ENCODE measurements around the gene ZNF182.
A peak's percentile ranks its signal among the peaks of the same experiment; 100 is the strongest.
"Not testable (repeated sequence)": the region's sequence is repeated elsewhere in the genome, so short reads cannot be mapped to it uniquely, and the experiment has no call there.

The ZNF182 gene

GRCh38 chrX:48003758-48004457 is at the start of gene ZNF182:
Gene ZNF182, minus strand, starts transcription at chrX:48003989. Its CDS starts 1,380 bp downstream, at chrX:48002609.
- peak; percentile 58 to 82 for DNase-seq

- no peak for DNase-seq
These were observed 43.1 kb upstream of the ZNF182 start for GRCh38 chrX:48046846-48047245.

GRCh38 chrX:48045410-48046311 is 41.9 kb upstream of the ZNF182 start:
- no peak for DNase-seq

GRCh38 chrX:48043056-48043455 is 39.3 kb upstream of the ZNF182 start:
- no peak for DNase-seq

DNA sequence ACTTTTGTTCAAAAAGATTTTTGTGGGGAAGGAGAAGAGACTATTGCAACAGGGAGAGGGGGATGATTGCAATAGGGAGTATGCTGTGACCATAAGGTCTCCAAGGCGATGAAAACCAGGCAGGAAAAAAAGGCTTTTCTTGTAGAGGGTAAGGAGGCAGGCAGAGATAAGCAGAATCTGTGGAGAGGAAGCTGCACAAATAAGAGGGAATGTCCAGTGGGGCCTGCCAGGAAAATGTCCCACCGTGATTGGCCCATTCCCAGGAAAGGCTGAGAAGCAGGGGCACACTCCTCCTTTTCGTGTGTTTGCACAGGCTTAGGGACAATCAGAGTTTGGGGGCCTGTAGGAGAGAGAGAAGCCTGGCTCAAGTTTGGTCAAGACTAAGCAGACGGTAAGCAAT is 32.1 kb upstream of the ZNF182 start:
- no peak for DNase-seq

DNA sequence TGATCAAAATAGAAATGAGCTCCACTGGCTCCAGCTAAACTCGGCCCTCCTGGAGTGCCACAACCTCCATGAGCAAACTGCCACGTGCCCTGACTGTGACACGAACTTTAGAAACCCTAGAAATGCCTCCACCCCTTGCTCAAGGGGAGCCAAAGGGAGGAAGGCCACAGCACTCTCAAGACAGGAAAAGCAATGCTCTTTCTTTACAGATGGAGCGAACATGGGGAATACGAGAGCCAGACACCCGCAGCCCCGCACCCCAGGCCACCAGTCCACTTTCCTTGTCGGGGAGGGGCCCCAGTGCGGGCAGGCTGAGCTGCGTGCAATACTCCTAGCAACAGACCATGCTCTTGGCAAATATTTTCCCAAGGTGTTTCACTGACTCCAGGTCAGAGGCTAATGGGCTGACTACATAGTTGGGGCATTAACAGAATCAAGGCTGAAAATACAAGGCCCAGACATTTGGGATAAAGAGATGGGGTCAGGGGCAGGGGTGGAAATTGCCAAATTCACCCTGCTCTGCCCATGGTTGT is 26.9 kb upstream of the ZNF182 start:
- not testable (repeated sequence) for DNase-seq

DNA sequence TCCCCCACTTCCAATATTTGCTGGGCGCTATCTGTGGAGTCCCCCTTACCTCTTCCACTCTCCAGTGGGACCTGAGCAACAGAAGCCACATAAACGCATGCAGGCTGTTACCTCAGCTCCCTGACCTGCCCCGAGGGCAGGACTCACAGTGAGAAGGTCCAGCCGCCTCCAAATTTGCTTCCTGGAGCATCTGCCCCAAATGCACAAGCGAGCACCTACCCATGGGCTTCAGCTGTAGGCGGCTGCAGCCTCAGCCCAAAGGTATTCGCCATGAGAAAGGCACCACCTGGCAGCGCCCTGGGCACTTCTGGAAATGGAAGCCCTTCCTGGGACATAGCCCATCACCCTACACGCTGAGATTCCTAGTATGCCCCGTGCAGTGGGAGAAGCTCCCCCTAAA is 26.4 kb upstream of the ZNF182 start:
- no peak for DNase-seq

- no peak for DNase-seq
These were observed 24.3 kb upstream of the ZNF182 start for GRCh38 chrX:48028091-48028490.

DNA sequence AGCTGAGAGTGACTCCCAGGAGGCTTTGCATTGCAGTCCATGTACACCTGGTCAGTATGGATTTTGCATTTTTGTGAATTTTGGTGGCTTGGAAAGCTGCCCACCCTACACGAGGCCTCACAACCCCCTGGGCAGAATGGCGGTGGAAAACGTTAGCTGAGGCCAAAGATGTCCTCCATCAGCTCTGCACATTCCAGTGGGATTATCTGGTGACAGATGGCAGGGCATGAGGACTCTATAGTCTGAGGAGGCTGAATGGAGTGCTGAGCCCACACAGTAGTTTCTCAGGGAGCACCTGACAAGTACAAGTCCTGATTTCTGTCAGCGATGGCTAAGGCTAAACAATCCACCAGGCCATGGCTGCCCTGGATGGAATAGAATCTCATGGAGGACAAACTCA is 23.8 kb upstream of the ZNF182 start:
- DNase-seq, result not testable (repeated sequence)

DNA sequence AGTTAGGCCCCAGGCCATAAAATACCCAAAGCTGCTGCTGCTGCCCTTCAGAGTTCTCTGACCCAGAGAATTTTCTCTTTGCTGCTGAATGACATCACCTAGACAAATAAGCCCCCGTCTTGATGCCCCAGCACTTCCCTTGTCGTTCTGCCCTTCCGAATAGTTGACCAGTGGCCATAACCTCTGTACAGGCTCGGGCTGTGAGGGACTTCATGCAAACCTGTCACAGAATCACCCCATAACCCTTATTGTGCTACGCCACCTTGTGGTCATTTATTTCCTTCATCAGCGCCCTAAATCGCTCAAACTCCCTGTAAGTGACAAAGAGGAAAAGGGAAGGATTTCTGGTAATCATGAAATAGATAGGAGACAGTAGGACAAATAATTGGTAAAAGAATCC is 21.8 kb upstream of the ZNF182 start:
- DNase-seq, result no peak

DNA sequence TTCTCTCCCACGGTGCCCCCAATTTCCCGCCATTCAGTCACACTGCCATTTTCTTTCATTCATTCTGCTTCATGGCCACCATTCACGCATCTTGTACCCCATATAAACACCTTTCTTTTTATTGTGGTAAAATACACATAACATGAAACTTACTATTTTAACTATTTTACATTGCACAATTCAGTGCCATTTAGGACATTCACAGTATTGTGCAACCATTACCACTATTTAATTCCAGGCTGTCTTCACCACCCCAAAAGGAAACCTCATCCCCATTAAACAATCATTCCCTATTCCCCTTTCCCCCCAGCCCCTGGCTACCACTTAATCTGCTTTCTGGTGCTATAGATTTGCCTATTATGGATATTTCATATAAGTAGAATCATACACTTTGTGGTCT is 18.9 kb upstream of the ZNF182 start:
- DNase-seq, result no peak

DNA sequence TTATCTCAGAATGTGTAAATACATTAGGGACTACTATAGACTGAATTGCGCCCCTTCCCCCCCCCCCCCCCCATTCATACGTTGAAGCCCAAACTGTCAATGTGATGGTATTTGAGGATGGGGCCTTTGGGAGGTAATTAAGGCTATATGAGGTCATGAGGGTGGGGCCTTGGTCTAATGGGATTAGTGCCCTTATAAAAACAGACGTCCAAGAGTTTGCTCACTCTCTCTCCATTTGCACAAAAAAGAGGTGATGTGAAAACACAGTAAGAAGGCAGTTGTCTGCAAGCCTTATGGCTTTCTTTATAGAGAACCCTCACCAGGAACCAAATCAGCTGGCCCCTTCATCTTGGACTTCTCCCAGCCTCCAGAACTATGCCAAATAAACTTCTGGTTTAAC is 18.3 kb upstream of the ZNF182 start:
- DNase-seq, result no peak

- DNase-seq, result peak; percentile 14 to 67
These were observed 17.5 kb upstream of the ZNF182 start for GRCh38 chrX:48021026-48021900.

DNA sequence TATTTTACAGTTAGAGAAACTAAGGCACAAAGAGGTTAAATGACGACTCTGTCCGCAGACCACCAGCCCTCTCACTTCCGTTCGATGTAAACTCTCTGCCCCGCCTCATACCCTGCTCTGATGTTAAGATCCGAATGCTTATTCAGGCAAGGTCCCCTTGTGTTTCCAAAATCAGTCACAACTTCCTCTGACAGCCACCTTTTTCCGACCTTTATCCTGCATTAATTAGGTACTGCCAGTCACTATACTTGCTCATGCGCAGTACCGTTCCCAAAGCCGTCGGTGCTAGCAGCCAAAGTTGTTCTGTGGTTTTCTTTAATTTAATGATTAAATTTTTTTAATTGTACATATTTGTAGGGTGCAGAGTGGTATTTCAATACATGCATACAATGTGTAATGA is 16.7 kb upstream of the ZNF182 start:
- DNase-seq, result not testable (repeated sequence)

GRCh38 chrX:48019892-48020291 is 16.1 kb upstream of the ZNF182 start:
- DNase-seq, result not testable (repeated sequence)

- not testable (repeated sequence) for DNase-seq
These were observed 13.0 kb upstream of the ZNF182 start for GRCh38 chrX:48016583-48017310.

DNA sequence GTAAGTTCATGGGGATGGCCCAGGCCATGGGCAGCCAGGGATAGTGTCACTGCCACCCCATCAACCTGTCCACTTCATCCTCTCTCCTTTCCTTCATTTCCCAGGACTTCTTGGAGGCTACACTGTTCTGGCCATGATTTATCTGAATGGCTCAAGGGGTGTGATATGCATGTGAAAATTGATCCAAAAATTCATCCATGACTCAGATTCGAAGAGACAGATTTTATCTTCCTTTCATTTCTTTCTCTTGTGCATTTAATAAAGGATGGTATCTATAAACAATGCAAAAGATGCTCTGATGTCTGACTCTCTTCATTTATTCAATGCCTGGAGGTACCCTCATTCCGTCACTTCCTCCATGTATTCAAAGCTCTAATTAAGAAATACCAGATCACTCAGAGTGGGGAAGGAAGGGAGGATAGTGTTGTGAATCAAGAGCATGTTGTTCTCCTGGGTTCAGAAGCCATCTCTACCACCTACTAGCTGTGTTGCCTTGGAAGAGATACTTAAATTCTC is 5.7 kb upstream of the ZNF182 start:
- DNase-seq, result not testable (repeated sequence)

GRCh38 chrX:48006688-48007087 is 2.9 kb upstream of the ZNF182 start, which contains the start of gene SPACA5:
Gene SPACA5, plus strand, starts transcription at chrX:48006988. Its CDS starts 815 bp downstream, at chrX:48007803.
- not testable (repeated sequence) for DNase-seq

DNA sequence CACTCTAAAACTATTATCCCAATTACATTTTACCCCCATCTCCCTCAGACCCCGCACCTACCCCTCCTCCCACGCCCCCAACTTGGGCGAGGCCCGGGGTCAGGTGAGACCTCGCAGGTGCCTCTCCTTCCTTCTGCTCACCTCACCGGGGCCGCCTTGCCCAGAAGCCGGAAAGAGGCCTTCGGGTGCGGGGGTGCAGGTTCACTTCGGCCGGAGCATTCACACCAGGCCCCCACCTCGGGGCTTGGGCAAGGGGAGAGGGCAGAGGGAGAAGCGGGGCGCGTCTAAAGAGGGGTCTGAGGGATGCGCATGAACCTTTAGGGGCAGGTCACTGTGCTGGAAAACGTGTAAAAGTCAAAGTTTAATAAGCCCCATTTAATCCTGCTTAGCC is 427 bp downstream of the ZNF182 start:
- no peak for DNase-seq

GRCh38 chrX:48002929-48003328 is 860 bp downstream of the ZNF182 start:
- no peak for DNase-seq

DNA sequence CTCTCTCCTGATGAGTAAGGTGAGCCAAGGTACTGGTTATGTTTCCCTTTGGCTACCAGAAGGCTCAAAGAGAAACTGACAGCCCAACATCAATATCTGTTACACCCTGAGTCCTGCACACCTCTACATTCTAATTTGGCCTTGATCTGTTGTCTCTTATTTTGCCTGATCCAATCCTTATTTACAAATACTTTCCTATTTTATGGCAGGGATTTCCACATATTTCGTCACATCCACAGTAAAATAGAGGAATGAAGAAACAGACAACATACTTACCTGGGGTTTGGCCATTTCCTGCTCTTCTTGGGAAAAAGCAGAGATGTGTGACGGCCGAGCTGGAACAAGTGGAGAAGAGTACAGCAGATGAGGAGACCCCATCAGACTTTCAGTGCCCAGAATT is 1.5 kb downstream of the ZNF182 start:
- DNase-seq, result no peak

- no peak for DNase-seq
These were observed 2.5 kb downstream of the ZNF182 start for GRCh38 chrX:48001260-48001659.

Data from NCI-H187 (cell line).